Psoas muscle (tissue), 8 donors: ENCODE results near the gene CAPN2. TPM values are rescaled to one million over a fixed set of nuclear protein-coding genes. Genes with fewer than 3 reads are reported as not detected.
A peak's percentile ranks its signal among the peaks of the same experiment; 100 is the strongest.

Experiments used
- ATAC-seq, 4 donors: fragments of 200-7000 bp; cut with Tn5 transposase; one replicate each; pipeline ENCODE4 v1.9.1; 2020; ENCODE audit warnings: moderate library complexity in 3 of 4, mild to moderate bottlenecking in 2 of 4
- DNase-seq, 2 donors: peaks; one replicate each; pipeline ENCODE4 v3.0.0-alpha.2; 2020
- H3K27ac ChIP-seq: fragments of 200-600 bp; one replicate; pipeline ENCODE4 v1.8.0; 2022
- H3K27me3 ChIP-seq, 3 donors: fragments of 200-600 bp in 1 of 3; one replicate each; pipeline versions ENCODE4 v1.6.1 to v1.8.0; 2013 to 2022; ENCODE audit warnings: low read length in 2 of 3, mild to moderate bottlenecking in 2 of 3, moderate library complexity in 1 of 3; ENCODE audit not compliant: insufficient read depth in 3 of 3
- H3K36me3 ChIP-seq, 2 donors: fragments of 200-600 bp in 1 of 2; one replicate each; pipeline versions ENCODE4 v1.6.1 to v1.8.0; 2013 to 2022; ENCODE audit warnings: low read depth in 1 of 2, mild to moderate bottlenecking in 1 of 2, moderate library complexity in 1 of 2; ENCODE audit not compliant: insufficient read depth in 1 of 2
- H3K4me1 ChIP-seq: fragments of 200-600 bp; one replicate; pipeline ENCODE4 v1.8.0; 2022
- H3K4me3 ChIP-seq: fragments of 200-600 bp; one replicate; pipeline ENCODE4 v1.8.0; 2022; ENCODE audit warnings: mild to moderate bottlenecking
- H3K9me3 ChIP-seq: fragments of 200-600 bp; one replicate; pipeline ENCODE4 v1.8.0; 2022
- WGBS, 3 donors: extraction: QIAGEN DNeasy Blood & Tissue Kit; methylation state at CpG; one replicate each; pipeline versions ENCODE4 v1.1.6 to v1.1.7; 2013; 5-methylcytosine and 5-hydroxymethylcytosine counted together
- intact Hi-C, 2 donors: fragments of 100-400 bp; cut with DNase I; formaldehyde crosslinking; loops; one replicate each; pipeline versions ENCODE4 v1.11.0 to v1.14.2; 2022
- polyA plus RNA-seq, 3 donors: library from polyadenylated mRNA; stranded (reverse); fragments of 200-250 nt; gene quantifications; one replicate each; pipeline ENCODE4 v1.2.3, GENCODE V29; 2013
- total RNA-seq, 4 donors: library from RNA; stranded (reverse); fragmentation: NEBNext Ultra II Directional in 2 of 4; extraction: Animal tissue kit (Norgen Biotek cat#: 25700) in 2 of 4; gene quantifications; one replicate each; pipeline versions ENCODE4 v1.2.1 to v1.2.4, GENCODE V29; 2021 to 2023
- TF ChIP-seq, protein P1 (sequence below): fragments of 200-600 bp; IDR thresholded peaks from one replicate; pipeline ENCODE4 v1.8.0; 2022; ENCODE audit warnings: antibody characterized with exemption
- donor health status: healthy with polysubstance abuse.
- donor health status: DM: no; HTN: no; CAD: no; lungs with moderate emphysema.
- donor health status: Bipolar disorder and iron deficiency.
- donor health status: healthy.
- donor health status: DM: yes; HTN: yes; CAD: no.
- donor health status: DM: no; HTN: no; CAD: no.
- donor health status: DM: no; HTN: no; CAD: no.
- donor health status: DM: yes; HTN: yes; CAD: no.

CAPN2 gene
- total and polyA plus RNA-seq, 7 donors: 47.6 to 157 (median 105) TPM

- DNase-seq (no peak), ATAC-seq (no peak)
- Histone ChIP-seq H3K4me1 (peaks cover 4% of the 10 kb centered on the region), H3K4me3 (no peak overlapping the region), H3K36me3 (peaks cover 16 to 82% of the 10 kb centered on the region in 2 donors), H3K27ac (peak overlapping the region; percentile 54), H3K27me3 (no peaks in the 10 kb centered on the region), H3K9me3 (no peaks in the 10 kb centered on the region)
- intact Hi-C loops: no loop called here
- TF ChIP-seq, protein P1, sequence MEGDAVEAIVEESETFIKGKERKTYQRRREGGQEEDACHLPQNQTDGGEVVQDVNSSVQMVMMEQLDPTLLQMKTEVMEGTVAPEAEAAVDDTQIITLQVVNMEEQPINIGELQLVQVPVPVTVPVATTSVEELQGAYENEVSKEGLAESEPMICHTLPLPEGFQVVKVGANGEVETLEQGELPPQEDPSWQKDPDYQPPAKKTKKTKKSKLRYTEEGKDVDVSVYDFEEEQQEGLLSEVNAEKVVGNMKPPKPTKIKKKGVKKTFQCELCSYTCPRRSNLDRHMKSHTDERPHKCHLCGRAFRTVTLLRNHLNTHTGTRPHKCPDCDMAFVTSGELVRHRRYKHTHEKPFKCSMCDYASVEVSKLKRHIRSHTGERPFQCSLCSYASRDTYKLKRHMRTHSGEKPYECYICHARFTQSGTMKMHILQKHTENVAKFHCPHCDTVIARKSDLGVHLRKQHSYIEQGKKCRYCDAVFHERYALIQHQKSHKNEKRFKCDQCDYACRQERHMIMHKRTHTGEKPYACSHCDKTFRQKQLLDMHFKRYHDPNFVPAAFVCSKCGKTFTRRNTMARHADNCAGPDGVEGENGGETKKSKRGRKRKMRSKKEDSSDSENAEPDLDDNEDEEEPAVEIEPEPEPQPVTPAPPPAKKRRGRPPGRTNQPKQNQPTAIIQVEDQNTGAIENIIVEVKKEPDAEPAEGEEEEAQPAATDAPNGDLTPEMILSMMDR: no peak
- 50 to 67% (median 50%) methylated on average over 2 of the region's 2 CpGs for WGBS, 3 donors
These were observed 59.1 kb downstream of the CAPN2 start for GRCh38 chr1:223771469-223771813.

DNA sequence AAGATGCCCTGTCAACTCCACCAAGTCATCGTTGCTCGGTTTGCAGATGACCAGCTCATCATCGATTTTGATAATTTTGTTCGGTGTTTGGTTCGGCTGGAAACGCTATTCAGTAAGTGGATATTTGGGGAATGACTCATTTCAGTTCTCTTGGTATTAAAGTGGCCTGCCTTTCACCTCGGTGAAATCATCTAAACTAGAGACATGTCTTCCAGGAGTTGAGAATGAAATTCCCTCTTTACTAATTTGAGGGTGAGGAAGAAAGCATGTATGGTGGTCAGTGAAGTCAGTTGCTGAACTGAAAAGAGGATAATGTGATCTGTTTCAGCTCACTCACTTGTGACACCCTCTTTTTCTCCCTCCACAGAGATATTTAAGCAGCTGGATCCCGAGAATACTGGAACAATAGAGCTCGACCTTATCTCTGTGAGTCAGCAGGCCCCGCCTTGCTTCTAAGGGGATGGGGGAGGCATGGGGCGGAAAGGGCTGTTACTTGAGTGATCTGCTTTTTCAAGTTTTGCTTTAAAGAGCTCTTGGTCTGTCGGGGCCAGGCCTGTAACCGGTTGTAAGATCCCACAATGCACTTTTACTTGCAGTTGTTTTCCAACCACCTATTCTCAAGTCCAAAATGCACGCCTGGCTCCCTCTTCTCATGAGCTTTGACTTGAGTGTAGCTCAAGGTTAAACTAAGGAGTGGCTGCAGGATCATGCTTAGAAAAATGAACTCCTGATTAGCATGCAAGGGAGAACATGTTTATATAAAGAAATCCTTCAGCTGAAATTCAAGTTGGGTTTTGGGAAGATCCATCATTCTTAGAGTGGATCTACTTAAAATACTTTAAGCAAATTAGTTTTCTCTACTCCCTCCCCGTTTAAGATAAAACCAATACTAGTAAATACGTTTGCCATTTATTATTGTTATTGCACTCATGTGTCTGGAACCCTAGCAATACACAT is 59.8 kb downstream of the CAPN2 start:
- DNase-seq: peak in 1 of 2 donors; percentile 59
- Histone ChIP-seq H3K4me1 (peaks cover 4% of the 10 kb centered on the region), H3K36me3 (peaks cover 16 to 84% of the 10 kb centered on the region in 2 donors), H3K27me3 (no peaks in the 10 kb centered on the region), H3K4me3 (no peak overlapping the region), H3K27ac (peak overlapping the region; percentile 54), H3K9me3 (no peaks in the 10 kb centered on the region)
- intact Hi-C loops: no loop called here
- TF ChIP-seq, protein P1: no peak
- ATAC-seq: peak in 2 of 4 donors; percentile 37 to 49
- WGBS, 3 donors: 45 to 55% (median 49%) methylated on average over 16 of the region's 16 CpGs

DNA sequence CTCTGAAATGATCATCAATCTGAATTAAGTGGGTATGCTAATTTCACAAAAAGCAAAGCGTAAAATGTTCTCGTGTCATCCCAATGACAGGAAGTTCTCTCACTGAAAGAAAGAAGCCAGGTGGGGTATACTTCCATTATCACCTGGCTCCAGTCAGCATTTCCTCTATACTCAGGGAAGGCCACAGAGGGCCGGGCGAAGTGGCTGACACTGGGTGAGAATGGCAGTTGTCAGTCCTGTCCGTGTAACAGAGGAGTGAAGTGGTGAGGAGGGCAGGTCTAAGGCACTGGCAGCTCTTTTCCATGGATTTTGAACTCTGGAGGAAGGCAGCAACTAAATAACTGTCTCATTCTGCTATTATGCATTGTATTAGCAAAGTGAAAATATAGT is 60.4 kb downstream of the CAPN2 start:
- no peaks in the 10 kb centered on the region for H3K27me3 ChIP-seq
- intact Hi-C loops: no loop called here
- DNase-seq: no peak
- TF ChIP-seq, protein P1: no peak
- peaks cover 16 to 91% of the 10 kb centered on the region in 2 donors for H3K36me3 ChIP-seq
- no peak for ATAC-seq
- no peaks in the 10 kb centered on the region for H3K9me3 ChIP-seq
- H3K4me1 ChIP-seq: peaks cover 4% of the 10 kb centered on the region
- WGBS, 3 donors: 85 to 96% (median 87%) methylated on average over 5 of the region's 5 CpGs
- H3K4me3 ChIP-seq: no peak overlapping the region
- peak overlapping the region; percentile 46 for H3K27ac ChIP-seq

DNA sequence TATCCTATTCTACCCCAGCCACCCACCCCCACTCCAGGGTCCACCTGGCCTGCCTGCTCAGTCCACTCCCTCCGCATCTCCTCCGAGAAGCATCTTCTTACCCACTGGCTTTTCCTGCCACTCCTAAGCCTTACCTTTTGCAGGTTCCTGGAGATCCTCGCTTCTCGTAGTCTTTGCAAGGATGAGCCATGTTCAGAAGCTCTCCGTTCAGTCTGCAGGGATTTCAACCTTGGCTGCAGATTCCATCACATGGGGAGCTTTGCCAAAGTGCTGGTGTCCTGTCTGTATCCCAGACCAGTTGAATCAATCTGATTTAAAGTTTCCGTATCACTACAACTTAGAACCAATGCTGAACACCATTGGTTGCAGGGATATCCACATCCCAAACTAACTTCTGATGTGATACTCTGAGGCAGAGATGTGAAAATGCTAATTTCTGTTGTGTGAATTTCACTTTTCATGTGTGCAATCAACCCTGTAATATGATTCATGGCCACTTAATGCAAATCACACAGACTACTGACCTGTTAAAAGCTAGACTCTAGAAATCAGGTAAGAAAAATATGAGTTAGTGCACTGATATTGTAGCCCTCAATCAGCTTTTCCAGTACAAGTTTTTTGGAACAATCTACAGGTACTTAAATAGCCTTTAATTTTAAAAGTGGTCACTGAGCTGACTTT is 61.9 kb downstream of the CAPN2 start:
- WGBS, 3 donors: 81 to 86% (median 83%) methylated on average over 6 of the region's 6 CpGs
- TF ChIP-seq, protein P1: no peak
- Histone ChIP-seq H3K4me3 (no peak overlapping the region), H3K4me1 (peaks cover 4% of the 10 kb centered on the region), H3K27ac (no peak overlapping the region), H3K36me3 (peaks cover 19 to 100% of the 10 kb centered on the region in 2 donors), H3K27me3 (no peaks in the 10 kb centered on the region), H3K9me3 (no peaks in the 10 kb centered on the region)
- no peak for ATAC-seq
- no peak for DNase-seq
- intact Hi-C loops: no loop called here
